Glomerular visceral epithelial cell (primary cell): Measurements from ENCODE around the gene RPL18.
"Not testable (repeated sequence)": the region's sequence is repeated elsewhere in the genome, so short reads cannot be mapped to it uniquely, and the experiment has no call there.

Experiments
- DNase-seq: peaks from one replicate; pipeline ENCODE4 v3.0.0-alpha.2; 2016; ENCODE audit errors: extremely low spot score

Gene RPL18

GRCh38 chr19:48588670-48589401 lies 30.1 kb downstream of the RPL18 start:
- DNase-seq, result peak; percentile 93

GRCh38 chr19:48587387-48587786 lies 31.6 kb downstream of the RPL18 start:
- DNase-seq, result no peak

- DNase-seq, result no peak
Observed at GRCh38 chr19:48582168-48582567, 36.8 kb downstream of the RPL18 start.

GRCh38 chr19:48578891-48579290 lies 40.1 kb downstream of the RPL18 start:
- no peak for DNase-seq

- DNase-seq, result not testable (repeated sequence)
Observed at GRCh38 chr19:48577908-48578307, 41.1 kb downstream of the RPL18 start.

- DNase-seq, result no peak
Observed at GRCh38 chr19:48575931-48576622, 42.9 kb downstream of the RPL18 start.

GRCh38 chr19:48573163-48573505 lies 45.8 kb downstream of the RPL18 start:
- DNase-seq, result no peak

GRCh38 chr19:48571378-48572162 lies 47.4 kb downstream of the RPL18 start:
- DNase-seq, result no peak

- no peak for DNase-seq
Observed at GRCh38 chr19:48569814-48570213, 49.2 kb downstream of the RPL18 start.

GRCh38 chr19:48568345-48568886 lies 50.6 kb downstream of the RPL18 start:
- peak; percentile 96 for DNase-seq
